Heart left ventricle (tissue), 16 donors: Measurements from ENCODE around the gene FXYD2. TPM values are rescaled to one million over a fixed set of nuclear protein-coding genes. Genes with fewer than 3 reads are reported as not detected.

Experiments used
- ATAC-seq, 4 donors: fragments of 200-7000 bp; cut with Tn5 transposase; one replicate each; pipeline ENCODE4 v1.9.1; 2020 to 2022; ENCODE audit warnings: moderate library complexity in 4 of 4, mild to moderate bottlenecking in 3 of 4, moderate number of reproducible peaks in 1 of 4
- DNase-seq, 5 donors: peaks; one replicate each; pipeline ENCODE4 v3.0.0-alpha.2; 2020
- H3K27ac ChIP-seq, 12 donors: fragments of 200-600 bp; sonication (generic) in 4 of 12; one replicate each; pipeline versions ENCODE4 v1.5.0 to v1.8.0; 2016 to 2022; ENCODE audit warnings: mild to moderate bottlenecking in 2 of 12
- H3K27me3 ChIP-seq, 9 donors: fragments of 200-600 bp; sonication (generic) in 2 of 9; one replicate each; pipeline versions ENCODE4 v1.5.1 to v1.8.0; 2016 to 2022; ENCODE audit warnings: mild to moderate bottlenecking in 3 of 9
- H3K36me3 ChIP-seq, 9 donors: fragments of 200-600 bp; sonication (generic) in 2 of 9; one replicate each; pipeline versions ENCODE4 v1.5.0 to v1.8.0; 2018 to 2022; ENCODE audit warnings: mild to moderate bottlenecking in 2 of 9
- H3K4me1 ChIP-seq, 12 donors: fragments of 200-600 bp; sonication (generic) in 4 of 12; one replicate each; pipeline versions ENCODE4 v1.5.0 to v1.8.0; 2016 to 2022; ENCODE audit warnings: mild to moderate bottlenecking in 3 of 12
- H3K4me3 ChIP-seq, 12 donors: fragments of 200-600 bp; sonication (generic) in 4 of 12; one replicate each; pipeline versions ENCODE4 v1.5.0 to v1.8.0; 2017 to 2022; ENCODE audit warnings: mild to moderate bottlenecking in 9 of 12, moderate library complexity in 4 of 12
- H3K9me3 ChIP-seq, 12 donors: fragments of 200-600 bp; sonication (generic) in 4 of 12; one replicate each; pipeline versions ENCODE4 v1.5.0 to v1.8.0; 2016 to 2022; ENCODE audit warnings: mild to moderate bottlenecking in 1 of 12
- CTCF ChIP-seq, 12 donors: fragments of 200-600 bp; sonication (generic) in 4 of 12; IDR thresholded peaks; one replicate each; pipeline versions ENCODE4 v1.5.0 to v1.8.0; 2018 to 2022; ENCODE audit warnings: antibody characterized with exemption in 12 of 12, mild to moderate bottlenecking in 5 of 12
- POLR2A ChIP-seq, 2 donors: fragments of 450-650 bp; IDR thresholded peaks; one replicate each; pipeline ENCODE4 v1.6.1; 2017; ENCODE audit warnings: antibody characterized with exemption in 2 of 2, mild to moderate bottlenecking in 2 of 2, moderate library complexity in 2 of 2
- WGBS, 4 donors: extraction: QIAGEN DNeasy Blood & Tissue Kit in 2 of 4; methylation state at CpG; one replicate each; pipeline versions ENCODE4 v1.1.5 to v1.1.7; 2013 to 2018; 5-methylcytosine and 5-hydroxymethylcytosine counted together
- intact Hi-C, 10 donors: fragments of 100-400 bp; cut with DNase I; formaldehyde crosslinking; loops; one replicate each; pipeline versions ENCODE4 v1.11.1 to v1.14.2; 2022
- polyA plus RNA-seq, 2 donors: library from polyadenylated mRNA; stranded (reverse); fragments of 200-250 nt; gene quantifications; one replicate each; pipeline ENCODE4 v1.2.3, GENCODE V29; 2013
- total RNA-seq, 9 donors: library from RNA; depleted of rRNA in 2 of 9; stranded (reverse); fragments of >200 nt in 2 of 9; fragmentation: NEBNext Ultra II Directional in 3 of 9; extraction: Animal tissue kit (Norgen Biotek cat#: 25700) in 3 of 9; gene quantifications; one replicate each; pipeline versions ENCODE4 v1.1.0 to v1.2.4, GENCODE V29; 2016 to 2023
- donor health status: ischemic (EF 13 %, LVEDD 7.1; RV severe dilation, severe dysfunction).
- donor health status: healthy with polysubstance abuse.
- donor health status: DM: no; HTN: yes; CAD: no.
- donor health status: DM: no; HTN: no; CAD: no.
- donor health status: ischemic (EF 25% LVEDD 6.9; RV normal size, moderate dysfunction).
- donor health status: ischemic (EF 25% LVEDD 5.7; RV mildly dilated, moderate dysfunction).
- donor health status: healthy.
- donor health status: DM: yes; HTN: yes; CAD: no.
- donor health status: ischemic (EF 35%, LVEDD 5.7; RV mildly dilated, moderate dysfunction).
- donor health status: nonischemic (EF 11% LVEDD 7.7; RV severe dilation, severe dysfunction).
- donor health status: DM: yes; HTN: yes; CAD: no.
- donor health status: PGD.
- donor health status: ischemic (EF 29% LVEDD 5.4; RV normal size, mild dysfunction).
- donor health status: nonischemic (EF 23%, LVEDD 6.1; RV moderate dilation, normal function).

FXYD2 gene
- total and polyA plus RNA-seq, 11 donors: 0.48 to 2.7 (median 1.8) TPM; not detected in 1

- ATAC-seq: no peak
- intact Hi-C loops: no loop called here
- DNase-seq: no peak
- H3K4me3 ChIP-seq: no peak overlapping the region
- TF ChIP-seq CTCF (IDR thresholded peaks at IDR 0.05) (no peak), POLR2A (IDR thresholded peaks at IDR 0.05) (no peak)
- 46 to 58% (median 53%) methylated on average over 29 of the region's 29 CpGs for WGBS, 4 donors
- peaks cover 19 to 58% (median 30%) of the 10 kb centered on the region in 9 donors for H3K27me3 ChIP-seq
- H3K27ac ChIP-seq: no peak overlapping the region
- H3K4me1 ChIP-seq: peaks cover 7 to 23% (median 16%) of the 10 kb centered on the region in 12 donors
- no peaks in the 10 kb centered on the region for H3K36me3 ChIP-seq
- no peaks in the 10 kb centered on the region for H3K9me3 ChIP-seq
These were observed 29.5 kb downstream of the FXYD2 start for GRCh38 chr11:117794772-117795629.

GRCh38 chr11:117794135-117794534 lies 30.4 kb downstream of the FXYD2 start:
- H3K4me1 ChIP-seq: peaks cover 7 to 23% (median 16%) of the 10 kb centered on the region in 12 donors
- 87 to 96% (median 90%) methylated on average over 10 of the region's 10 CpGs for WGBS, 4 donors
- H3K27me3 ChIP-seq: peaks cover 19 to 57% (median 30%) of the 10 kb centered on the region in 9 donors
- no peak overlapping the region for H3K27ac ChIP-seq
- H3K36me3 ChIP-seq: no peaks in the 10 kb centered on the region
- H3K9me3 ChIP-seq: no peaks in the 10 kb centered on the region
- H3K4me3 ChIP-seq: no peak overlapping the region
- TF ChIP-seq CTCF (IDR thresholded peaks at IDR 0.05) (no peak), POLR2A (IDR thresholded peaks at IDR 0.05) (no peak)
- intact Hi-C loops: no loop called here
- ATAC-seq: no peak
- no peak for DNase-seq

GRCh38 chr11:117793583-117793982 lies 31.0 kb downstream of the FXYD2 start:
- TF ChIP-seq POLR2A (IDR thresholded peaks at IDR 0.05) (no peak), CTCF (IDR thresholded peaks at IDR 0.05) (no peak)
- H3K27ac ChIP-seq: no peak overlapping the region
- no peaks in the 10 kb centered on the region for H3K36me3 ChIP-seq
- peaks cover 19 to 53% (median 30%) of the 10 kb centered on the region in 9 donors for H3K27me3 ChIP-seq
- no peak for ATAC-seq
- no peak for DNase-seq
- H3K4me1 ChIP-seq: peaks cover 7 to 23% (median 16%) of the 10 kb centered on the region in 12 donors
- H3K9me3 ChIP-seq: no peaks in the 10 kb centered on the region
- H3K4me3 ChIP-seq: no peak overlapping the region
- intact Hi-C loops: no loop called here
- 92 to 95% (median 94%) methylated on average over 9 of the region's 9 CpGs for WGBS, 4 donors

- no peaks in the 10 kb centered on the region for H3K36me3 ChIP-seq
- H3K9me3 ChIP-seq: no peaks in the 10 kb centered on the region
- peaks cover 19 to 53% (median 30%) of the 10 kb centered on the region in 9 donors for H3K27me3 ChIP-seq
- DNase-seq (no peak), ATAC-seq (no peak)
- intact Hi-C loops: no loop called here
- H3K27ac ChIP-seq: no peak overlapping the region
- peaks cover 7 to 23% (median 16%) of the 10 kb centered on the region in 12 donors for H3K4me1 ChIP-seq
- no peak overlapping the region for H3K4me3 ChIP-seq
- WGBS, 4 donors: 90 to 92% (median 91%) methylated on average over 4 to 6 of the region's 6 CpGs
- TF ChIP-seq CTCF (IDR thresholded peaks at IDR 0.05) (no peak), POLR2A (IDR thresholded peaks at IDR 0.05) (no peak)
These were observed 31.6 kb downstream of the FXYD2 start for GRCh38 chr11:117792992-117793391.
